D721Med (cell line): ENCODE results near the gene SEMA4A.

Source experiments
- DNase-seq: peaks from one replicate; pipeline ENCODE4 v3.0.0; 2011; ENCODE audit warnings: low spot score; ENCODE audit not compliant: insufficient read length
- FAIRE-seq: peaks from 2 replicates; lab custom pipeline; 2011; peaks lifted over from hg19 to GRCh38; lab: Jason Lieb, UNC
- CTCF ChIP-seq: IDR thresholded peaks from 2 replicates; pipeline ENCODE4 v1.5.1; 2012; ENCODE audit warnings: mild to moderate bottlenecking, control low read depth; ENCODE audit not compliant: insufficient read depth; ENCODE audit errors: missing control alignments

SEMA4A gene

GRCh38 chr1:156226116-156226538 lies 72.7 kb downstream of the SEMA4A start:
- DNase-seq (no peak), FAIRE-seq (no peak)
- no peak for TF ChIP-seq CTCF

GRCh38 chr1:156226782-156227181 lies 73.4 kb downstream of the SEMA4A start:
- DNase-seq: no peak
- FAIRE-seq: no peak
- no peak for TF ChIP-seq CTCF
